H1 (cell line): ENCODE measurements around the gene RTF1. TPM values are rescaled to one million over a fixed set of nuclear protein-coding genes. Genes with fewer than 3 reads are reported as not detected.
A peak's percentile ranks its signal among the peaks of the same experiment; 100 is the strongest.

Experiments
- CTCF ChIA-PET: fragments of 300-600 bp; sonication (Branson Sonifier 250); formaldehyde crosslinking; loops from one replicate; lab custom pipeline; 2021; ENCODE audit not compliant: partially characterized antibody; lab: Charles Lee
- POLR2A ChIA-PET: fragments of 300-600 bp; sonication (Branson Sonifier 250); formaldehyde crosslinking; loops from one replicate; lab custom pipeline; 2021; ENCODE audit warnings: inconsistent platforms; ENCODE audit not compliant: partially characterized antibody; lab: Charles Lee
- DNase-seq, 2 experiments: peaks; one replicate each; pipeline versions ENCODE4 v3.0.0 to v3.0.0-alpha.2; 2010 to 2022; ENCODE audit warnings: low spot score in 2 of 2, low read depth in 1 of 2, mixed read lengths in 1 of 2
- FAIRE-seq: peaks from 2 replicates; lab custom pipeline; 2011; peaks lifted over from hg19 to GRCh38; lab: Jason Lieb, UNC
- H2AFZ ChIP-seq: 2 replicates; pipeline ENCODE4 v1.8.1; 2012; ENCODE audit warnings: low read length, inconsistent platforms
- H2AK5ac ChIP-seq: 2 replicates; pipeline ENCODE4 v1.6.1; 2013; ENCODE audit warnings: low read depth, low read length
- H2BK120ac ChIP-seq: replicated peaks from 2 replicates; pipeline ENCODE3; 2013; ENCODE audit warnings: low read depth, low read length, inconsistent platforms
- H2BK12ac ChIP-seq: 2 replicates; pipeline ENCODE4 v1.6.1; 2013; ENCODE audit warnings: low read depth, low read length
- H2BK15ac ChIP-seq: 2 replicates; pipeline ENCODE4 v1.6.1; 2013; ENCODE audit warnings: low read length
- H2BK20ac ChIP-seq: 2 replicates; pipeline ENCODE4 v1.6.1; 2013; ENCODE audit warnings: low read length
- H2BK5ac ChIP-seq: 2 replicates; pipeline ENCODE4 v1.6.1; 2013; ENCODE audit warnings: low read depth, low read length
- H3K14ac ChIP-seq: 2 replicates; pipeline ENCODE4 v1.6.1; 2013; ENCODE audit warnings: inconsistent platforms; ENCODE audit not compliant: insufficient read length
- H3K18ac ChIP-seq: 2 replicates; pipeline ENCODE4 v1.6.1; 2013; ENCODE audit warnings: low read length; ENCODE audit errors: extremely low read depth
- H3K23ac ChIP-seq: 2 replicates; pipeline ENCODE4 v1.6.1; 2013; ENCODE audit warnings: inconsistent platforms; ENCODE audit not compliant: insufficient read length
- H3K23me2 ChIP-seq: 2 replicates; pipeline ENCODE4 v1.6.1; 2013; ENCODE audit warnings: low read depth, low read length
- H3K27ac ChIP-seq: 2 replicates; pipeline ENCODE4 v1.6.1; 2011; ENCODE audit warnings: low read depth, low read length, inconsistent platforms
- H3K27me3 ChIP-seq, 4 experiments: replicated peaks in 1 of 4; 1 replicate in 1 of 4; 2 replicates in 3 of 4; pipeline versions ENCODE4 v1.6.1 to v1.8.1; 2011 to 2013; ENCODE audit warnings: low read length in 3 of 4, mild to moderate bottlenecking in 3 of 4, inconsistent platforms in 2 of 4, mixed read lengths in 2 of 4, moderate library complexity in 1 of 4; ENCODE audit not compliant: control insufficient read depth in 3 of 4, insufficient read depth in 3 of 4; ENCODE audit errors: extremely low read depth in 1 of 4
- H3K36me3 ChIP-seq, 4 experiments: 2 replicates each; pipeline versions ENCODE4 v1.6.1 to v1.8.1; 2011 to 2013; ENCODE audit warnings: mild to moderate bottlenecking in 4 of 4, low read length in 3 of 4, moderate library complexity in 2 of 4, control low read depth in 1 of 4, inconsistent platforms in 1 of 4; ENCODE audit not compliant: insufficient read depth in 4 of 4, control insufficient read depth in 2 of 4
- H3K4ac ChIP-seq: replicated peaks from 2 replicates; pipeline ENCODE3; 2013; ENCODE audit warnings: low read length, low read depth, mixed read lengths, inconsistent platforms; ENCODE audit not compliant: insufficient read length
- H3K4me1 ChIP-seq, 4 experiments: replicated peaks in 1 of 4; 1 replicate in 1 of 4; 2 replicates in 3 of 4; pipeline versions ENCODE4 v1.6.1 to v1.8.1; 2011 to 2013; ENCODE audit warnings: low read length in 3 of 4, inconsistent platforms in 2 of 4, mixed read lengths in 1 of 4; ENCODE audit not compliant: insufficient read depth in 4 of 4, control insufficient read depth in 3 of 4
- H3K4me2 ChIP-seq, 2 experiments: 2 replicates each; pipeline versions ENCODE4 v1.6.1 to v1.8.1; 2011 to 2013; ENCODE audit warnings: low read depth in 2 of 2, low read length in 2 of 2, control low read depth in 1 of 2, inconsistent platforms in 1 of 2, mild to moderate bottlenecking in 1 of 2; ENCODE audit not compliant: insufficient read depth in 1 of 2
- H3K4me3 ChIP-seq, 4 experiments: fragments of 200-600, 300-600 bp in 1 of 4; sonication (generic), shearing (Covaris generic), sonication (Bioruptor Twin) in 1 of 4; 2 replicates each; pipeline versions ENCODE4 v1.5.1 to v1.8.1; 2011 to 2016; ENCODE audit warnings: low read length in 4 of 4, low read depth in 3 of 4, control low read depth in 2 of 4, inconsistent platforms in 2 of 4, mild to moderate bottlenecking in 2 of 4, mixed read lengths in 1 of 4, moderate library complexity in 1 of 4; ENCODE audit not compliant: insufficient read depth in 2 of 4; ENCODE audit errors: extremely low read depth in 1 of 4
- H3K56ac ChIP-seq: replicated peaks from 2 replicates; pipeline ENCODE3; 2013; ENCODE audit warnings: low read depth, mild to moderate bottlenecking, mixed read lengths, low read length, inconsistent platforms; ENCODE audit not compliant: insufficient read length
- H3K79me1 ChIP-seq: 2 replicates; pipeline ENCODE4 v1.6.1; 2013; ENCODE audit warnings: low read depth, low read length, control low read depth
- H3K79me2 ChIP-seq, 2 experiments: 2 replicates each; pipeline versions ENCODE4 v1.6.1 to v1.8.1; 2012 to 2013; ENCODE audit warnings: low read length in 2 of 2, mild to moderate bottlenecking in 2 of 2, inconsistent platforms in 1 of 2; ENCODE audit not compliant: insufficient read depth in 2 of 2, control insufficient read depth in 1 of 2
- H3K9ac ChIP-seq, 4 experiments: replicated peaks in 1 of 4; 1 replicate in 1 of 4; 2 replicates in 3 of 4; pipeline versions ENCODE4 v1.6.1 to v1.8.1; 2011 to 2013; ENCODE audit warnings: low read depth in 3 of 4, low read length in 3 of 4, control low read depth in 2 of 4, mild to moderate bottlenecking in 2 of 4, moderate library complexity in 2 of 4, inconsistent platforms in 1 of 4; ENCODE audit errors: extremely low read depth in 1 of 4
- H3K9me3 ChIP-seq, 2 experiments: 2 replicates each; pipeline versions ENCODE4 v1.6.1 to v1.8.1; 2012 to 2013; ENCODE audit warnings: mild to moderate bottlenecking in 2 of 2, moderate library complexity in 2 of 2, control low read depth in 1 of 2, inconsistent platforms in 1 of 2, low read depth in 1 of 2, low read length in 1 of 2, mixed read lengths in 1 of 2; ENCODE audit not compliant: insufficient read depth in 2 of 2
- H4K20me1 ChIP-seq, 2 experiments: replicated peaks in 1 of 2; 2 replicates each; pipeline versions ENCODE3 to v1.8.1; 2011 to 2013; ENCODE audit warnings: inconsistent platforms in 2 of 2, low read length in 2 of 2, mild to moderate bottlenecking in 1 of 2; ENCODE audit not compliant: insufficient read depth in 2 of 2, control insufficient read depth in 1 of 2
- H4K5ac ChIP-seq: 2 replicates; pipeline ENCODE4 v1.6.1; 2013; ENCODE audit warnings: low read length, low read depth, mixed read lengths, inconsistent platforms; ENCODE audit not compliant: insufficient read length
- H4K8ac ChIP-seq: 2 replicates; pipeline ENCODE4 v1.8.0; 2013; ENCODE audit warnings: mild to moderate bottlenecking, moderate library complexity, low read length, inconsistent platforms; ENCODE audit not compliant: insufficient read depth; ENCODE audit errors: extremely low read depth
- H4K91ac ChIP-seq: replicated peaks from 2 replicates; pipeline ENCODE3; 2013; ENCODE audit warnings: low read length, mixed read lengths, inconsistent platforms; ENCODE audit not compliant: insufficient read length
- BCL11A ChIP-seq, 2 experiments: IDR thresholded peaks; one replicate each; pipeline ENCODE4 v1.6.1; 2011; ENCODE audit warnings: low read depth in 2 of 2, low read length in 2 of 2, mild to moderate bottlenecking in 2 of 2
- CHD1 ChIP-seq: IDR thresholded peaks from 2 replicates; pipeline ENCODE4 v1.6.1; 2012; ENCODE audit warnings: low read depth, low read length, improper control_type of control experiment
- CTBP2 ChIP-seq: IDR thresholded peaks from 2 replicates; pipeline ENCODE4 v1.7.0; 2011; ENCODE audit warnings: borderline replicate concordance, mild to moderate bottlenecking, moderate library complexity, mixed read lengths, low read length; ENCODE audit not compliant: insufficient read depth, insufficient read length
- GABPA ChIP-seq: IDR thresholded peaks from 2 replicates; pipeline ENCODE4 v1.6.1; 2011; ENCODE audit warnings: mild to moderate bottlenecking, low read length, moderate library complexity, borderline replicate concordance; ENCODE audit not compliant: insufficient read depth
- KDM4A ChIP-seq: IDR thresholded peaks from one replicate; pipeline ENCODE4 v1.7.1; 2012; ENCODE audit warnings: low read depth, mild to moderate bottlenecking, moderate library complexity, low read length, inconsistent platforms; ENCODE audit not compliant: severe bottlenecking
- KDM5A ChIP-seq: fragments of 200-600 bp; IDR thresholded peaks from 2 replicates; pipeline ENCODE4 v1.7.1; 2012; ENCODE audit warnings: mild to moderate bottlenecking, low read length, inconsistent platforms, mixed read lengths
- MAFK ChIP-seq: IDR thresholded peaks from 2 replicates; pipeline ENCODE4 v1.6.1; 2012; ENCODE audit warnings: low read depth, mild to moderate bottlenecking, improper control_type of control experiment, low read length
- NRF1 ChIP-seq: IDR thresholded peaks from 2 replicates; pipeline ENCODE4 v1.6.1; 2011; ENCODE audit warnings: mild to moderate bottlenecking, low read depth, low read length, improper control_type of control experiment
- PHF8 ChIP-seq: fragments of 200-600 bp; sonication (generic); conservative IDR thresholded peaks from 2 replicates; pipeline ENCODE4 v1.7.1; 2012; ENCODE audit warnings: low read depth, mild to moderate bottlenecking, inconsistent platforms, low read length, moderate library complexity
- POLR2A ChIP-seq, 2 experiments: IDR thresholded peaks; 1 replicate in 1 of 2; 2 replicates in 1 of 2; pipeline ENCODE4 v1.6.1; 2011; ENCODE audit warnings: low read depth in 2 of 2, low read length in 2 of 2, mild to moderate bottlenecking in 2 of 2; ENCODE audit errors: control extremely low read depth in 1 of 2
- RAD21 ChIP-seq, 2 experiments: IDR thresholded peaks in 1 of 2; conservative IDR thresholded peaks in 1 of 2; 2 replicates each; pipeline ENCODE4 v1.6.1; 2011; ENCODE audit warnings: low read depth in 2 of 2, low read length in 2 of 2, improper control_type of control experiment in 1 of 2, inconsistent platforms in 1 of 2, mild to moderate bottlenecking in 1 of 2, moderate library complexity in 1 of 2
- SP1 ChIP-seq: IDR thresholded peaks from 2 replicates; pipeline ENCODE4 v1.6.1; 2011; ENCODE audit warnings: low read depth, low read length
- TAF7 ChIP-seq: optimal IDR thresholded peaks from 2 replicates; pipeline ENCODE3; 2011; ENCODE audit warnings: low read depth, mild to moderate bottlenecking, inconsistent platforms, low read length, moderate library complexity, borderline replicate concordance
- ZNF274 ChIP-seq: IDR thresholded peaks from 2 replicates; pipeline ENCODE4 v1.7.0; 2012; ENCODE audit warnings: low read length, borderline replicate concordance; ENCODE audit errors: extremely low read depth
- WGBS, 2 experiments: shearing (Covaris generic) in 1 of 2; methylation state at CpG; one replicate each; pipeline versions ENCODE4 v1.1.6 to v1.1.7; 2013 to 2015; ENCODE audit warnings: low lambda C conversion rate in 2 of 2, mixed read lengths in 2 of 2, inconsistent platforms in 1 of 2, low coverage in 1 of 2, missing lambda C conversion rate in 1 of 2; ENCODE audit not compliant: insufficient replicate concordance in 2 of 2, insufficient coverage in 1 of 2, insufficient read length in 1 of 2; ENCODE audit errors: extremely low coverage in 1 of 2, missing lambda C conversion rate in 1 of 2; 5-methylcytosine and 5-hydroxymethylcytosine counted together
- polyA plus RNA-seq, 7 experiments: library from polyadenylated mRNA; depleted of rRNA in 3 of 7; stranded (reverse) in 5 of 7; unstranded in 2 of 7; fragments of >200 nt in 5 of 7; fragments of 200-250 nt in 2 of 7; gene quantifications; 1 replicate in 5 of 7; 2 replicates in 1 of 7; 4 replicates in 1 of 7; pipeline versions ENCODE4 v1.2.1 to v1.2.3, GENCODE V29; 2011 to 2013; ENCODE audit warnings: missing spikeins in 2 of 7, mixed read lengths in 2 of 7
- total RNA-seq: library from RNA; stranded (reverse); fragmentation: NEBNext Ultra II Directional; extraction: Animal tissue kit (Norgen Biotek cat#: 25700); gene quantifications from 2 replicates; pipeline ENCODE4 v1.2.1, GENCODE V29; 2021

RTF1 gene
- total and polyA plus RNA-seq, 2 of the 8 experiments (the other 6 are each of a cell fraction or from before 2014, with no cell fraction given): 22.6 to 47.7 TPM

DNA sequence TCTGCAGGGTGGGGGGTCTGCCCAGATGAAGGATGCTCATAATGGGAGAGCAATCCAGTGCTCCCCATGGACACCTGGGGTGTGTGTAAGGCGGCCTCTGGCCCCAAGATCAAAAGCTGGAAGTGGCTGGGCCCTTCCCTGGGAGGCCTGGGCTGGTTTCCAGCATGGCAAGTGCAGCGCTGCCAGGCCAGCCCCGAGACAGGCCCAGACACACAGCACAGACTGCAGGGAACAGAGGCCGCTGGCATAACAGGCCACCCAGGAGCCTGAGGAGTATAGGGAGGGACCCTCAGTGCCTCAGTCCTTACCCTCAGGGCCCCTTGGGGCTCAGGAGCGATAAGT, 86.7 kb downstream of the RTF1 start:
- Histone ChIP-seq H4K5ac (no peak overlapping the region), H3K4me1 (peaks cover 0 to 19% (median 12%) of the 10 kb centered on the region in 4 experiments; a peak in 6 of 7 replicates), H2BK120ac (no peak overlapping the region), H3K4me2 (peak overlapping the region in 1 of 2 experiments; percentile 78; a peak in 1 of 4 replicates), H2BK15ac (no peak overlapping the region), H4K91ac (no peak overlapping the region), H2BK5ac (no peak overlapping the region), H4K20me1 (peaks cover 1 to 11% of the 10 kb centered on the region in 2 experiments), H3K9ac (no peak overlapping the region), H3K79me1 (no peaks in the 10 kb centered on the region), H3K18ac (no peak overlapping the region), H2AFZ (no peak overlapping the region), H3K23me2 (peaks cover 10% of the 10 kb centered on the region; the same call in 1 of the 2 replicates), H3K56ac (no peak overlapping the region), H3K23ac (no peak overlapping the region), H3K79me2 (no peaks in the 10 kb centered on the region), H3K4me3 (no peak overlapping the region), H3K9me3 (no peaks in the 10 kb centered on the region; a peak in 1 of 4 replicates), H4K8ac (no peak overlapping the region), H2AK5ac (no peak overlapping the region), H3K36me3 (no peaks in the 10 kb centered on the region), H3K27ac (no peak overlapping the region), H2BK12ac (no peak overlapping the region), H2BK20ac (no peak overlapping the region), H3K27me3 (peaks cover 54 to 90% (median 84%) of the 10 kb centered on the region in 4 experiments), H3K4ac (no peak overlapping the region), H3K14ac (no peak overlapping the region)
- no peak for FAIRE-seq
- ChIA-PET CTCF (interaction anchor here (0.7 to 6.1 kb wide), 4 partner anchors 9 to 180 kb away, joined by 3 to 46 read pairs (median 5); no protein-coding TSS in a partner anchor), POLR2A (no interaction called here)
- no peak for TF ChIP-seq KDM5A
- no peak for TF ChIP-seq POLR2A (IDR thresholded peaks at IDR 0.05; ENCODE audit: control extremely low read depth in 1 of 2, low read depth in 2 of 2, low read length in 2 of 2)
- no peak for TF ChIP-seq MAFK
- no peak for TF ChIP-seq BCL11A (IDR thresholded peaks at IDR 0.05; ENCODE audit: low read depth in 2 of 2, low read length in 2 of 2)
- no peak for TF ChIP-seq CTBP2
- no peak for TF ChIP-seq TAF7
- TF ChIP-seq KDM4A: no peak
- no peak for TF ChIP-seq CHD1
- TF ChIP-seq NRF1: no peak
- no peak for TF ChIP-seq SP1
- no peak for TF ChIP-seq RAD21 (IDR thresholded peaks at IDR 0.05 in 1 of 2, conservative IDR thresholded peaks at IDR 0.05 in 1 of 2; ENCODE audit: low read depth in 2 of 2, low read length in 2 of 2)
- no peak for TF ChIP-seq GABPA
- no peak for TF ChIP-seq ZNF274
- no peak for TF ChIP-seq PHF8
- WGBS, 2 experiments: 71% methylated on average over 5 of the region's 5 CpGs; no CpG with 5 or more reads in 1 of the 2 experiments
- no peak for DNase-seq
